HG03469 (cell line): ENCODE measurements around the gene PLLP.

Experiments
- ATAC-seq: cut with Tn5 transposase; IDR thresholded peaks from one replicate; pipeline ENCODE4 v1.9.1; 2021; ENCODE audit warnings: mild to moderate bottlenecking, moderate library complexity, moderate number of reproducible peaks; ENCODE audit not compliant: unreplicated experiment

Gene PLLP

DNA sequence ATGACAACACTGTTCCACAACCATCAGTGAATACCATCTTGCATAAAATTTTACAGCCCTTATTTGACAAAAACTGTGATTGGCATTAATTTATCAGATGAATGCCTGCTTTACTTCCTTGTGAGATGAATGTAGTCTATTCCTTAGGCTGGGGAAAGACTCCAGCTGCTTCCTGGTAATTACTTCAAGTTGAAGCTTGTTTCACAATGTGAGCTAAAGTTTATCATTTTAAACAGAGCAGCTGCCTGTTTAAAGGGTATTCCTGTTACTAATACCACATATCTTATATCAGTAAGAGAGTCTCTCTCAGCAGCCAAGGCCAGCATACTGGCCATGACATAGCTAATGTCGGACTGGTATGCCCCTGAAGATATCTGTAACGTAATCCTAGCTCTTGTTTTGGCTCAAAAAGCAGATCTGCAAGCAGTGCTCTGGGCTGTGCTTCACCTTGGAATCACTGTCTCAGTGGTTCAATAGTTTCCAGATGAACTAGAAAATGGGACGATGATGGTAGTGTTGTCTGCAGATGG lies 52.6 kb downstream of the PLLP start:
- ATAC-seq = no peak

- ATAC-seq = no peak
These were observed 55.4 kb downstream of the PLLP start for GRCh38 chr16:57229079-57229478.

- ATAC-seq = no peak
These were observed 57.5 kb downstream of the PLLP start for GRCh38 chr16:57226701-57227621.

GRCh38 chr16:57225978-57226377 lies 58.5 kb downstream of the PLLP start:
- no peak for ATAC-seq

GRCh38 chr16:57224651-57225335 lies 59.7 kb downstream of the PLLP start:
- no peak for ATAC-seq

DNA sequence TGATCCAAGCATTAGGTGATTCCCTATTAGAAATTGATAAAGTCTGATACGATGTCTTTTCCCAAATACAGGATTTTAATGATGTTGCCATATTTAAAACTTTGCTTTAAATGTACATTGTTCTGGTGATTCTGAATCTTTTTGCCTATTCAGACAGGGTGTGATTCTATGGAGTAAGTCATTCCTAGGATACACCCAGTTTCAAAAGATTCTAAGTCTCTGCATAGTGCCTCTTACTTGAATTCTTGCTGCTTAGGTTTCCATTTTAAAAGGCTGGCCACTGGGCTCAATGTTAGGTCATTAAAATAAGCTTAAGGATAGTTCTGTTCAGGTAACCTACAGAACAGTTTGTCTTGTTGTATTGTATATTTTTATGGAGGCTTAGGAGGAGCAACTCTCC lies 61.4 kb downstream of the PLLP start:
- ATAC-seq = no peak

- no peak for ATAC-seq
These were observed 67.5 kb downstream of the PLLP start for GRCh38 chr16:57216968-57217367.

DNA sequence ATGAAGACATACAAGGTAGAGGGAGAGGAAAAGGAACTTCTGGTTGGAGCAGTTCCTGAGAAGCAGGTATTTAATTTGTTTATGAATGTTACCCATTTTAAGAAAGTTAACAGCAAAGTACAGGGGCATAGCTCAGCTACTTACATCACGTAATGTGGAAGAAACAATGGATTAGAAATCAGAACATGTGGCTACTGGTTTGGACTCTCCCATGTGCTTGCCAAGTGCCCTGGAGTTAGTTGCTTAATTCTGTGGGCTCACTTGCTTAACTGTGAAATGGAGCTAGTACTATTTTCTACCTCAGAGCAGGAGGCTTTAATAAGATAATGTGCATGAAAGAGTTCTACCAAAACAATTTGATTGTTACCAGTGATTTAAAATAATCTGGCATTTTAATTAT lies 71.0 kb downstream of the PLLP start:
- no peak for ATAC-seq

DNA sequence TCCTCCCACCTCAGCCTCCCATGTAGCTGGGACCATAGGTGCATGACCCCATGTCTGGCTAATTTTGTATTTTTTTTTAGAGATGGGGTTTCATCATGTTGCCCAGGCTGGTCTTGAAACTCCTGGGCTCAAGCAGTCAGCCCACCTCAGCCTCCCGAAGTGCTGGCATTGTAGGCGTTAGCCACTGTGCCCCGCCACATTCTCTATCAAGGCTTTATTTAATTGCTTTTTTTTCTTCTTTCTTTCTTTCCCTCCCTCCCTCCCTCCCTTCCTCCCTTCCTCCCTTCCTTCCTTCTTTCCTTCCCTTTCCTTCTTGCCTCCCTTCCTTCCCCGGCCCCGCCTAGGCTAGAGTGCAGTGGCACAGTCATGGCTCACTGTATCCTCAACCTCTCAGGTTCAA lies 74.7 kb downstream of the PLLP start:
- no peak for ATAC-seq

DNA sequence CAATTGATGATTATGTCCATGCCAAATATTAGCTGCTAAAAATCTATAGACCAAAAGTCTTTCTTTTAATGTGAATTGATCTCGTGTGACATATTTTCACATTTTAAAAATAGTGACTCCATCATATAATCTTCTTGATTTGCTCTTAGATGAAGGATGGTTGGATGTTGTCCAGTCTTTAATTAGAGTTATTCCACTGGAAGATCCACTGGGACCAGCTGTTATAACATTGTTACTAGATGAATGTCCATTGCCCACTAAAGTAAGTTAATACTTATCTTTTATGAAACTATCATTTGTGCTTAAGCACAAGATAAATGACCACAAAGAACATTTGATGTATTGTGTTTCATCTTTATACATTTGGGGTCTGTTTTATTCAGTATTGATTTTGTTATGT lies 75.5 kb downstream of the PLLP start:
- ATAC-seq = no peak
